ENCODE results near the gene SDHB. TPM values are rescaled to one million over a fixed set of nuclear protein-coding genes. Genes with fewer than 3 reads are reported as not detected.

Gene SDHB
- total RNA-seq, 5 donors from 2014 or later (not counting 1 experiment from before 2014, with no cell fraction given), result 46.2 to 61.7 (median 57.6) TPM

DNA sequence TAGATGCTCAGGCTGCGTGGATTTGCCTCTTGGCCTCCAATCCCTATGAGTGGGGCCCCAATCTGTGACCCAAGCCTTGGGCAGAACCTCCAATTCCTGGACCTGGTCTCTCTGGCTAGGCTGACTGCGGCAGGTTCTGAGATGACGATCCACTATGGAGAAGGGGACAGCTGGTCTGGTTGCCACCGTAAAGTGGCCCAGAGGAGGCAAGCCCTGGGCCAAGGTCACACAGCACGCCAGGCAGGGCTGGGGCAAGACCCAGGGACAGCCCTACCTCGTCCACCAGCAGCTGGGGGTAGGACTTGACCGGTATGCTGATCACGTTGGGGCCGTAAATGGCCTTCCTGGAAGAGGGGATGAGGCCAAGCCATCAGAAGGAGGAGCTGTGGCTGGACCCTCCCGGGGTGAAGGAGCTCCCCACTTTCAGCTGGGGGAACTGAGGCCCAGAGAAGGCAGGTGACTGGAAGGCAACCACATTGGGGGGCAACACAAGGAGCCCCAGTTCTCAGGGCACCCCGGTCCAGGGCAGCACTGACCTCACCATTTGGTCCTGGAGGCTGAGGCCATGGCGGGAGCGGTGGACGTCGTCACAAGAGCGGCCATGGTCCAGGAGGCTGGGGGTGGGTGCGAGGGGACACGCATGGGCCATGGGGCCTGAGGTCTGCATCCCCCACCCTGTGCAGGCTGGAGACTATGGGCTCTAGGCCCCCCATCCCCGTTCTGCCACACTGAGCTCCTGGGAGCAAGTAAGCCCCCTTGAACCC is 51.9 kb downstream of the SDHB start:
- no peaks in the 10 kb centered on the region for H3K4me1 ChIP-seq (ENCODE audit: control insufficient read depth in 1 of 2, extremely low read depth in 1 of 2, insufficient read depth in 2 of 2, low read length in 2 of 2)
- Mint-ChIP-seq H3K27ac (no peak overlapping the region), H3K27me3 (no peaks in the 10 kb centered on the region), H3K4me1 (no peaks in the 10 kb centered on the region), H3K4me3 (no peak overlapping the region), H3K9me3 (no peaks in the 10 kb centered on the region), H3K36me3 (peaks cover 37% of the 10 kb centered on the region)
- CTCF ChIA-PET, result no interaction called here
- H3K4me3 ChIP-seq (ENCODE audit: control insufficient read depth in 1 of 2, extremely low read depth in 1 of 2, low read length in 1 of 2), result no peak overlapping the region
- ATAC-seq (replicated peaks in 1 of 4) (no peak), DNase-seq (no peak)
- H3K36me3 ChIP-seq (ENCODE audit: control insufficient read depth in 2 of 2, extremely low read depth in 1 of 2, insufficient read depth in 1 of 2, low read length in 1 of 2), result peaks cover 18 to 62% of the 10 kb centered on the region in 2 donors
- WGBS (ENCODE audit: insufficient coverage), result 92% methylated on average over 17 of the region's 19 CpGs
- POLR2A ChIA-PET, result no interaction called here
- H3K9me3 ChIP-seq, result no peaks in the 10 kb centered on the region
- no peaks in the 10 kb centered on the region for H3K27me3 ChIP-seq (replicated peaks in 1 of 2; ENCODE audit: control insufficient read depth in 2 of 2, extremely low read depth in 1 of 2, insufficient read depth in 2 of 2, low read length in 1 of 2)
- no peak overlapping the region for H3K27ac ChIP-seq (ENCODE audit: low read length)

DNA sequence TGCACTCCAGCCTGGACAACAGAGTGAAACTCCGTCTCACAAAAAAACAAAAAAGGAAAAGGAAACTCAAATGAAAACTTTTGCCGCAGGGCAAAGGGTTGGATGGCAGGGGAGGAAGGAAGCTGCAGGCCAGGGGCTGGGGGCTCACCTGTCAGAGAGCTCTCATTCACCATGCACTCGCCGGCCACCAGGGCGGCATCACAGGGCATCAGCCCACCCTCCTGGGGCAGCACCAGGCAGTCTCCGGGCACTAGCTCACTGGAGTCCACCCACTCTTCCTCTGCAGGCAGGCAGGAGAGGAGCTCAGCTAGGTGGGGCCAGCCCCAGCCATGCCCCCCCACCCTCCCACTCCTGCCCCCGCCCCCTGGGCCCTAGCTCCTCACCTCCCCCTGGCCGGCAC is 54.0 kb downstream of the SDHB start:
- ChIA-PET POLR2A (no interaction called here), CTCF (no interaction called here)
- WGBS (ENCODE audit: insufficient coverage), result 90% methylated on average over 2 of the region's 8 CpGs
- H3K4me1 ChIP-seq (ENCODE audit: control insufficient read depth in 1 of 2, extremely low read depth in 1 of 2, insufficient read depth in 2 of 2, low read length in 2 of 2), result no peaks in the 10 kb centered on the region
- ATAC-seq (replicated peaks in 1 of 4), result no peak
- Mint-ChIP-seq H3K27ac (no peak overlapping the region), H3K27me3 (no peaks in the 10 kb centered on the region), H3K36me3 (peaks cover 45% of the 10 kb centered on the region), H3K4me3 (no peak overlapping the region), H3K4me1 (no peaks in the 10 kb centered on the region), H3K9me3 (no peaks in the 10 kb centered on the region)
- DNase-seq, result no peak
- peaks cover 10 to 55% of the 10 kb centered on the region in 2 donors for H3K36me3 ChIP-seq (ENCODE audit: control insufficient read depth in 2 of 2, extremely low read depth in 1 of 2, insufficient read depth in 1 of 2, low read length in 1 of 2)
- H3K27ac ChIP-seq (ENCODE audit: low read length), result no peak overlapping the region
- no peak overlapping the region for H3K4me3 ChIP-seq (ENCODE audit: control insufficient read depth in 1 of 2, extremely low read depth in 1 of 2, low read length in 1 of 2)
- H3K27me3 ChIP-seq (replicated peaks in 1 of 2; ENCODE audit: control insufficient read depth in 2 of 2, extremely low read depth in 1 of 2, insufficient read depth in 2 of 2, low read length in 1 of 2), result no peaks in the 10 kb centered on the region
- H3K9me3 ChIP-seq, result no peaks in the 10 kb centered on the region

DNA sequence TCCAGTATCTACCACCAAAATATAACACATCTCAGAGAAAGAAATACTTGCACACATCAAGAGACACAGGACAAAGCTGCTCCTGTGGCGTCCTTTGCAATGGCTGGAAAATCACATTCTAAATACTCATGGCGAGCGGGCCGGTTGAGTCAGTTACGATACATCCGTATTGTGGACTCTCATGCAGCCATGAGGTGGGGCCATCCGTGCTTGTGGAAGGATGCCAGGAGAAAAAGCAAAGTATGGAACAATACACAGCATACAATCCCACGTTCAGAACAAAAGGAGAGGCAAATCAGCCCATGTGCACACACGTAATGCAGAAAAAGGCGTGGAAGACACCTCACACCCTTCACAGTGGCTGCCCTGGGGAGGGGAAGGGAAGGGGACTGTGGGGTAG is 55.2 kb downstream of the SDHB start:
- Histone ChIP-seq H3K4me1 (ENCODE audit: control insufficient read depth in 1 of 2, extremely low read depth in 1 of 2, insufficient read depth in 2 of 2, low read length in 2 of 2) (no peaks in the 10 kb centered on the region), H3K27ac (ENCODE audit: low read length) (no peak overlapping the region), H3K9me3 (no peaks in the 10 kb centered on the region), H3K36me3 (ENCODE audit: control insufficient read depth in 2 of 2, extremely low read depth in 1 of 2, insufficient read depth in 1 of 2, low read length in 1 of 2) (peaks cover 10 to 43% of the 10 kb centered on the region in 2 donors), H3K27me3 (replicated peaks in 1 of 2; ENCODE audit: control insufficient read depth in 2 of 2, extremely low read depth in 1 of 2, insufficient read depth in 2 of 2, low read length in 1 of 2) (no peaks in the 10 kb centered on the region), H3K4me3 (ENCODE audit: control insufficient read depth in 1 of 2, extremely low read depth in 1 of 2, low read length in 1 of 2) (no peak overlapping the region)
- peaks cover 37% of the 10 kb centered on the region for H3K36me3 Mint-ChIP-seq
- no peak for DNase-seq
- H3K27me3 Mint-ChIP-seq, result no peaks in the 10 kb centered on the region
- no peak overlapping the region for H3K27ac Mint-ChIP-seq
- no peaks in the 10 kb centered on the region for H3K9me3 Mint-ChIP-seq
- H3K4me1 Mint-ChIP-seq, result no peaks in the 10 kb centered on the region
- ChIA-PET CTCF (no interaction called here), POLR2A (no interaction called here)
- H3K4me3 Mint-ChIP-seq, result no peak overlapping the region
- ATAC-seq (replicated peaks in 1 of 4), result no peak
- 95% methylated on average over 4 of the region's 10 CpGs for WGBS (ENCODE audit: insufficient coverage)

DNA sequence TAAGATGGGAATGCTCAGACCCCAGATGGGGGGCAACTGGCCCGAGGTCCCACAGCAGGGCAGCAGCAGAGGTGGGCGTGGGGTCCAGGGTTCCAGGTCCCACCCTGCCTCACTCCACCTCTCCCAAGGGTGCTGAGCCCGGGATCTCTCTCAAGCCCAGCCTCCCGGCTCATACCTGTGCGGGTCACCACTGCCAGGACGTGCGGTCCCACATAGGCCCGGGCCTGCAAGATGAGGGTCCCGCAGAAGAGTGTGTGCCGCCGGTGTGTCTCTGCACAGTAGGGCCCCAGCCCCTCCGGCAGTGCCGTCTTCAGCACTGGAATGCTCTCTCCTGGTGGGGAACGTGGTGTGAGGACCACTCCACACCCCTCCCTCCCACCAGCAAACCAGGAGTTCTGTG is 57.0 kb downstream of the SDHB start:
- H3K36me3 Mint-ChIP-seq, result peaks cover 28% of the 10 kb centered on the region
- Histone ChIP-seq H3K4me3 (ENCODE audit: control insufficient read depth in 1 of 2, extremely low read depth in 1 of 2, low read length in 1 of 2) (no peak overlapping the region), H3K9me3 (no peaks in the 10 kb centered on the region), H3K4me1 (ENCODE audit: control insufficient read depth in 1 of 2, extremely low read depth in 1 of 2, insufficient read depth in 2 of 2, low read length in 2 of 2) (no peaks in the 10 kb centered on the region), H3K27ac (ENCODE audit: low read length) (no peak overlapping the region), H3K36me3 (ENCODE audit: control insufficient read depth in 2 of 2, extremely low read depth in 1 of 2, insufficient read depth in 1 of 2, low read length in 1 of 2) (peaks cover 16 to 32% of the 10 kb centered on the region in 2 donors), H3K27me3 (replicated peaks in 1 of 2; ENCODE audit: control insufficient read depth in 2 of 2, extremely low read depth in 1 of 2, insufficient read depth in 2 of 2, low read length in 1 of 2) (no peaks in the 10 kb centered on the region)
- H3K4me3 Mint-ChIP-seq, result no peak overlapping the region
- DNase-seq (no peak), ATAC-seq (replicated peaks in 1 of 4) (no peak)
- CTCF ChIA-PET, result no interaction called here
- H3K9me3 Mint-ChIP-seq, result no peaks in the 10 kb centered on the region
- H3K27ac Mint-ChIP-seq, result no peak overlapping the region
- POLR2A ChIA-PET, result interaction anchor here in 1 of 2 donors (0.6 kb wide), 1 partner anchor 12 kb away, joined by 16 read pairs; no protein-coding TSS in a partner anchor
- WGBS (ENCODE audit: insufficient coverage), result 92% methylated on average over 8 of the region's 14 CpGs
- H3K4me1 Mint-ChIP-seq, result no peaks in the 10 kb centered on the region
- no peaks in the 10 kb centered on the region for H3K27me3 Mint-ChIP-seq

DNA sequence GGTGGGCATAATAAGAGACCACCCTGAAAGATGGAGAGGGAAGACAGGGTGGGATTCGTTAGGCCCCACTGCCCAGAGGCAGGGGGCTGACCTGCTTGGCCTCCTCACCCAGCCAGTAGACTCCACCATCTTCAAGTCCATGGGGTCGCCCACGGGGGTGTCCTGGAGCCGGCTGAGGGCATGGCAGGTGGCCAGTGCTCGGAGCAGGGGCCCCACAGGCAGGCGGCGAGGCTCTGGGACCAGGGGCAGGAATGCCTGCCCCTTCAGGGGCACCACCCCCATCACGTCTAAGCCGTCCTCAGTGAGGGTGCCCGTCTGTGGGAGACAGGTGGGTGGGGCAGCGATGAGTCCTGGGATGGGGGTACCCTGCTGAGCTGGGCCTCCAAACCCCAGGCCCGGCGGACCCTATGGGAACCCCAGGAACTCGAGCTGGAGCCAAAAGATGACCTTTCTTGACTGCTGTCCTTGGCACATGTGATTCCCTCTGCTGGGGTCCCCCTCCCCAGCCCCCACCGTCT is 60.3 kb downstream of the SDHB start:
- no peak for DNase-seq
- Mint-ChIP-seq H3K9me3 (no peaks in the 10 kb centered on the region), H3K27me3 (no peaks in the 10 kb centered on the region), H3K36me3 (peaks cover 22% of the 10 kb centered on the region), H3K27ac (no peak overlapping the region), H3K4me1 (no peaks in the 10 kb centered on the region), H3K4me3 (no peak overlapping the region)
- Histone ChIP-seq H3K4me1 (ENCODE audit: control insufficient read depth in 1 of 2, extremely low read depth in 1 of 2, insufficient read depth in 2 of 2, low read length in 2 of 2) (no peaks in the 10 kb centered on the region), H3K4me3 (ENCODE audit: control insufficient read depth in 1 of 2, extremely low read depth in 1 of 2, low read length in 1 of 2) (no peak overlapping the region), H3K9me3 (no peaks in the 10 kb centered on the region), H3K36me3 (ENCODE audit: control insufficient read depth in 2 of 2, extremely low read depth in 1 of 2, insufficient read depth in 1 of 2, low read length in 1 of 2) (peaks cover 27% of the 10 kb centered on the region in 2 donors), H3K27me3 (replicated peaks in 1 of 2; ENCODE audit: control insufficient read depth in 2 of 2, extremely low read depth in 1 of 2, insufficient read depth in 2 of 2, low read length in 1 of 2) (no peaks in the 10 kb centered on the region), H3K27ac (ENCODE audit: low read length) (no peak overlapping the region)
- ATAC-seq (replicated peaks in 1 of 4), result no peak
- ChIA-PET POLR2A (no interaction called here), CTCF (no interaction called here)
- 96% methylated on average over 5 of the region's 15 CpGs for WGBS (ENCODE audit: insufficient coverage)

DNA sequence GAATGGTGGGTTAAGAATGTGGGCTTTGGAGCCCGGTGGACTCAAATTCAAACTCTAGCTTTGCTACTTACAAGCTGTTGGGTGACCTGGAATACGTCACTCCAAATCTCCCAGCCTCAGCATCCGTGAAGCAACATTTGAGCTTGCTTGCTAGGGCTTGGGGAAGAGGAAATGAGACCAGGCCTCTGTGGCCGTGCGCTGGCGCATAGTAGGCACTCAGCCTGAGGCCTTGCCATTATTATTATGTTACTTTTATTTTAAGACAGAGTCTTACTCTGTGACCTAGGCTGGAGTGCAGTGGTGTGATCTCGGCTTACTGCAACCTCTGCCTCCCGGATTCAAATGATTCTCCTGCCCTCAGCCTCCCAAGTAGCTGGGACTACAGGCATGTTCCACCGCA is 61.2 kb downstream of the SDHB start:
- Mint-ChIP-seq H3K4me3 (no peak overlapping the region), H3K36me3 (peaks cover 21% of the 10 kb centered on the region), H3K27ac (no peak overlapping the region), H3K27me3 (no peaks in the 10 kb centered on the region), H3K4me1 (no peaks in the 10 kb centered on the region), H3K9me3 (no peaks in the 10 kb centered on the region)
- H3K27ac ChIP-seq (ENCODE audit: low read length), result no peak overlapping the region
- H3K4me3 ChIP-seq (ENCODE audit: control insufficient read depth in 1 of 2, extremely low read depth in 1 of 2, low read length in 1 of 2), result no peak overlapping the region
- WGBS (ENCODE audit: insufficient coverage), result 97% methylated on average over 6 of the region's 9 CpGs
- ChIA-PET CTCF (no interaction called here), POLR2A (no interaction called here)
- H3K36me3 ChIP-seq (ENCODE audit: control insufficient read depth in 2 of 2, extremely low read depth in 1 of 2, insufficient read depth in 1 of 2, low read length in 1 of 2), result peaks cover 26 to 33% of the 10 kb centered on the region in 2 donors
- H3K9me3 ChIP-seq, result no peaks in the 10 kb centered on the region
- no peaks in the 10 kb centered on the region for H3K27me3 ChIP-seq (replicated peaks in 1 of 2; ENCODE audit: control insufficient read depth in 2 of 2, extremely low read depth in 1 of 2, insufficient read depth in 2 of 2, low read length in 1 of 2)
- no peak for DNase-seq
- no peaks in the 10 kb centered on the region for H3K4me1 ChIP-seq (ENCODE audit: control insufficient read depth in 1 of 2, extremely low read depth in 1 of 2, insufficient read depth in 2 of 2, low read length in 2 of 2)
- ATAC-seq (replicated peaks in 1 of 4), result no peak

Data from T-cell (primary cell).